Breast epithelium (tissue), 3 donors: ENCODE results near the gene CHMP3.

Experiments
- POLR2A ChIP-seq: fragments of 450-650 bp; IDR thresholded peaks from one replicate; pipeline ENCODE4 v1.6.1; 2016; ENCODE audit warnings: antibody characterized with exemption, mild to moderate bottlenecking, moderate library complexity
- TF ChIP-seq, protein P1 (sequence below), 3 donors: fragments of 450-650 bp; IDR thresholded peaks; one replicate each; pipeline ENCODE4 v1.5.1; 2016 to 2017; ENCODE audit warnings: antibody characterized with exemption in 3 of 3, mild to moderate bottlenecking in 3 of 3, moderate library complexity in 3 of 3

DNA sequence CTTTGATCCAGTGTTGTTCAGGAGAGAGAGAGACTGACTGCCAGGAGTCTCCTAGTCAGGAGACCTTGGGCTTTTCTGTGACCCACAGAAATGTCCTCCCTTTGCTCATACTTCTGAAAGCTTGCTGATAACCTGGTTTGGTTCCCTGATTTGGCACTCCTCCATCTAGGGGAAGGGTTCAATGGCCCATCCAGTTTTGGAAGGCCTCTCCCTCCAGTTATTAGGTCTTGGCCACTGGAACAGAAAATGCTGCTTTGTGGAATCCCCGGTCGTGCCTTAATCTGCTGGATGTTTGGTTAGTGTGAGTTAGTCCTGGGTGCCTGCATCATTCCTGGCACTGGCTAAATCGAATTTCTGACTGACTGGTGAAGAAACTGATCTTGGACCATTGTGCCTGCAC is 86.3 kb downstream of the CHMP3 start:
- TF ChIP-seq, protein P1, sequence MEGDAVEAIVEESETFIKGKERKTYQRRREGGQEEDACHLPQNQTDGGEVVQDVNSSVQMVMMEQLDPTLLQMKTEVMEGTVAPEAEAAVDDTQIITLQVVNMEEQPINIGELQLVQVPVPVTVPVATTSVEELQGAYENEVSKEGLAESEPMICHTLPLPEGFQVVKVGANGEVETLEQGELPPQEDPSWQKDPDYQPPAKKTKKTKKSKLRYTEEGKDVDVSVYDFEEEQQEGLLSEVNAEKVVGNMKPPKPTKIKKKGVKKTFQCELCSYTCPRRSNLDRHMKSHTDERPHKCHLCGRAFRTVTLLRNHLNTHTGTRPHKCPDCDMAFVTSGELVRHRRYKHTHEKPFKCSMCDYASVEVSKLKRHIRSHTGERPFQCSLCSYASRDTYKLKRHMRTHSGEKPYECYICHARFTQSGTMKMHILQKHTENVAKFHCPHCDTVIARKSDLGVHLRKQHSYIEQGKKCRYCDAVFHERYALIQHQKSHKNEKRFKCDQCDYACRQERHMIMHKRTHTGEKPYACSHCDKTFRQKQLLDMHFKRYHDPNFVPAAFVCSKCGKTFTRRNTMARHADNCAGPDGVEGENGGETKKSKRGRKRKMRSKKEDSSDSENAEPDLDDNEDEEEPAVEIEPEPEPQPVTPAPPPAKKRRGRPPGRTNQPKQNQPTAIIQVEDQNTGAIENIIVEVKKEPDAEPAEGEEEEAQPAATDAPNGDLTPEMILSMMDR (IDR thresholded peaks at IDR 0.05) = no peak
- no peak for TF ChIP-seq POLR2A
